Activated T-cell treated with anti-CD3 and anti-CD28 coated beads, Interleukin-2, amount 50 U/mL, for 4 hours (primary cell): Measurements from ENCODE around the gene AFF4. TPM values are rescaled to one million over a fixed set of nuclear protein-coding genes. Genes with fewer than 3 reads are reported as not detected.
A peak's percentile ranks its signal among the peaks of the same experiment; 100 is the strongest.

ENCODE experiments used
- ATAC-seq, 2 donors: fragments of 200-7000 bp; cut with Tn5 transposase; one replicate each; pipeline ENCODE4 v1.10.0; 2021
- DNase-seq: peaks from one replicate; pipeline ENCODE4 v3.0.0-alpha.2; 2020
- H3K27me3 Mint-ChIP-seq: one replicate; pipeline ENCODE4 v1.8.0; 2021; ENCODE audit warnings: low read depth, mixed read lengths
- H3K36me3 Mint-ChIP-seq: one replicate; pipeline ENCODE4 v1.8.0; 2022; ENCODE audit warnings: mixed read lengths; ENCODE audit not compliant: insufficient read depth
- H3K4me1 Mint-ChIP-seq: one replicate; pipeline ENCODE4 v1.8.0; 2021; ENCODE audit warnings: low read depth, mixed read lengths
- H3K4me3 Mint-ChIP-seq: one replicate; pipeline ENCODE4 v1.8.0; 2021; ENCODE audit warnings: mild to moderate bottlenecking, moderate library complexity, mixed read lengths
- H3K9me3 Mint-ChIP-seq: one replicate; pipeline ENCODE4 v1.8.0; 2021; ENCODE audit warnings: mixed read lengths
- total RNA-seq, 3 donors: library from RNA; stranded (reverse); gene quantifications; one replicate each; pipeline ENCODE4 v1.2.1, GENCODE V29; 2021

AFF4 gene
- total RNA-seq, 3 donors from 2014 or later = 27.5 to 31.7 (median 30.4) TPM

DNA sequence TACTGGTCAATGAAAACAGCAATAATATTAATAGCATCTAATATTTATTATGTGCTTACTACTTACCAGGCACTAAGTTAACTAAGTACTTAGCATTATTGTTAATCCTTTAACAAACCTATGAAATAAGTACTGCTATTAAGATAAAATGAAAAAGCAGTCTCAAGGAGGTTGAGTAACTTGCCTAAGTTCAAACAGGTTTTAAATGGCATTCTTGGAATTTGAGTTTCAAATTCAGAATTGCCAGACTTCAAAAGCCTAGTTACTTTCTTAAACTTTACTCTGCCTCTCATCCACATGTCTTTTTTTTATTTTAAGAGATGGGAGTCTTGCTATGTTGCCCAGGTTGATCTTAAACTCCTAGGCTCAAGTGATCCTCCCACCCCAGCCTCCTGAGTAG is 73.9 kb downstream of the AFF4 start:
- H3K4me3 Mint-ChIP-seq = no peak overlapping the region
- no peak for DNase-seq
- peaks cover 28% of the 10 kb centered on the region for H3K36me3 Mint-ChIP-seq

DNA sequence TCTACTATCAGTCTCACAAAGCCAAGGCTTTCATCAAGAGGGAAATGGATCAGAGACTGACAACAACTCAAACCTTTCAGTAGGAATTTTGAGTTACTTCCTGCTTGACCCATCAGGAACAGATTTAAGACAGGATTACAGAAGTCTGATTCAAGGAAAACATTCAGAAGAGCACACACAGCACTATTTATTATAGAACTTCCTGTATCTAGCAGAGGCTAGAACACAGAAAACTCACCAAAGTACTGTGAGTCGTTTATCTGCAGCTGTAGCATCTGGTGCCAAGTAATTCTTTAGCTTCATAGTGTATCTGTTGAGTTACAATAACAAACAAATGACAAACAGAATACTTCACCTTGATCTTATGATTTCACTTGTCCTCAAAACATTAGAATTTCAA is 76.2 kb downstream of the AFF4 start:
- Mint-ChIP-seq H3K4me1 (peaks cover 4% of the 10 kb centered on the region), H3K27me3 (no peaks in the 10 kb centered on the region), H3K4me3 (no peak overlapping the region), H3K9me3 (no peaks in the 10 kb centered on the region), H3K36me3 (peaks cover 24% of the 10 kb centered on the region)
- no peak for ATAC-seq
- no peak for DNase-seq

More for the DNA sequence above, 73.9 kb downstream of the AFF4 start:
- ATAC-seq = no peak
- Mint-ChIP-seq H3K27me3 (no peaks in the 10 kb centered on the region), H3K4me1 (peaks cover 4% of the 10 kb centered on the region), H3K9me3 (no peaks in the 10 kb centered on the region)

DNA sequence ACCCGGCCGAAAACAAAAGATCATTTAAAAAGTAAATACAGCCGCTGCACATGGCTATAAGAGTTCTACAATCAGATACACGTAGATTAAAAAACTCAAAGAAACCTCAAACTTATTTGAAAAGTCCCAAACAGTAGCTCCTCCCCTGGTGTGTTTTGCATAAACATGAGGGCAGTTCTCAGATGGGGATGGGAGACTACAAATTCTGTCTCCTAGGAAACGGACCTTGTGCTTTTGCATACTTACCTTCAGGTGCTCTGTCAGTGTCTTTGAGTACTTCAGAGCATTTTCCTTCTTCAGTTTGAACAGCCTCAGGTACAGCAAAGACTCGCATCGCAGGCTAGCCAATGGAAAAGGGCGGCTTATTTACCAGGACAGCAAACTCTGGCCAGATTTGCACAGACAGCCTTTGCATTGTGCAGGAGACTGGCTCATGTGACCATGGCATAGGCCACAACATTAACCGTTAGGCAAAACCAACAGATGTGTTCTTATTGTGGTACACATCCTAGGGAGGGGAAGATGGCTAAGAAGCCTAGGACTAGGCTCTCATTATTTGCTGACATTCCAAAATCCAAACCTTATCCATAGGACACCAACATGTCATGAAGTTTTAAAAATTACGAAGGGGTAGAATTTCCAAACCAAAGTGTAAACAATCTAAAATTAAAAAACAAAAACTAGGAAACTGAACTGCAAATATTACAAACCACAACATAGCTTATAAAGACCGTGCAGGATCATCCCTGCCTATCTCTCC is 77.2 kb downstream of the AFF4 start:
- H3K4me1 Mint-ChIP-seq = peaks cover 4% of the 10 kb centered on the region
- ATAC-seq (no peak), DNase-seq (no peak)
- H3K36me3 Mint-ChIP-seq = peaks cover 24% of the 10 kb centered on the region
- no peak overlapping the region for H3K4me3 Mint-ChIP-seq
- no peaks in the 10 kb centered on the region for H3K27me3 Mint-ChIP-seq
- no peaks in the 10 kb centered on the region for H3K9me3 Mint-ChIP-seq

DNA sequence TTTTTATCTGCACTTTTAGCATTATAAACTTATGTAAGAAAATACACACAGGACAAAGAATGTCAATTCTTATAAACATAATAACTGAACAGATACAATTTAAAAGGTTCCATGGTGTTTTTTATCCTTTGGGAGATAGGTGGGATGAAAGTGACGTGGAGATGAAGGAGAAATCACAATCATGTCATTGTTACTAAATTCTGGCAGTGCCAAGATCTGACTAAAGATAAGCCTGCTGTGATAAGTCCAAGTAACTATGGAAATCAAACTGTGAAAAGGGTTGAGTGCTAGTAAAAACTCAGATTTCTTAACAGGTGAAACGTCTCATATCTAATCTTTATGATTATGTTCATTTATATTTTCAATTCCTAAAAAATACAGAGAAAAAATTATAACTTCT is 78.9 kb downstream of the AFF4 start:
- no peak overlapping the region for H3K4me3 Mint-ChIP-seq
- DNase-seq = no peak
- H3K9me3 Mint-ChIP-seq = no peaks in the 10 kb centered on the region
- H3K4me1 Mint-ChIP-seq = peaks cover 4% of the 10 kb centered on the region
- no peak for ATAC-seq
- peaks cover 36% of the 10 kb centered on the region for H3K36me3 Mint-ChIP-seq
- no peaks in the 10 kb centered on the region for H3K27me3 Mint-ChIP-seq

DNA sequence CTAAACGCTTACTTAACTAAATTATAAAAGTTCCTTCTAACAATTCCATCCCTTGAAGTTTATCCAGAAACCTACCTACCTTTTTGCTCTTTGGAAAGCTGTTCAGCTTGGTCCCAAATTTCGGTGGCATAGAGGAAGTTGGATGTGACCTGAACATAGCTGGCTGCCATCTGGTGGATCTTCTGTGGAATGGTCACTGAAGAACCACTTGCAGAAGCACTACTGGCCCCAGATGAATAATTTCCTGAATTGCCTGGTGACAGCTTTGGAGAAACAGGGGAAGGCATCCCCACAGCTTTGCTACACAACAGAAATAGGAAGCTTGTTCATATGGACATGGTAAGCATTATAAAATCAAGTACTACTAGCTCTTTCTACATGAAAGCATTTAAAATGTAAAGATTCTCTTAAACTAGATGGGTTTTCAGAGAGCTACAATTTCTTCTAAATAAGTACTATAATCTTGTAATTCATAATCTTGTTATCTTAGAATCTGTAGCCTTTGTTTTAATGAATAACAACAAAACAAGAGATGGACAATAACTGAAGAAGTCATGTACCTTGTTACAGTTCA is 80.1 kb downstream of the AFF4 start:
- H3K36me3 Mint-ChIP-seq = peaks cover 40% of the 10 kb centered on the region
- H3K27me3 Mint-ChIP-seq = no peaks in the 10 kb centered on the region
- DNase-seq (no peak), ATAC-seq (peak in 1 of 2 donors; percentile 34)
- no peaks in the 10 kb centered on the region for H3K9me3 Mint-ChIP-seq
- H3K4me3 Mint-ChIP-seq = no peak overlapping the region
- H3K4me1 Mint-ChIP-seq = peaks cover 4% of the 10 kb centered on the region

DNA sequence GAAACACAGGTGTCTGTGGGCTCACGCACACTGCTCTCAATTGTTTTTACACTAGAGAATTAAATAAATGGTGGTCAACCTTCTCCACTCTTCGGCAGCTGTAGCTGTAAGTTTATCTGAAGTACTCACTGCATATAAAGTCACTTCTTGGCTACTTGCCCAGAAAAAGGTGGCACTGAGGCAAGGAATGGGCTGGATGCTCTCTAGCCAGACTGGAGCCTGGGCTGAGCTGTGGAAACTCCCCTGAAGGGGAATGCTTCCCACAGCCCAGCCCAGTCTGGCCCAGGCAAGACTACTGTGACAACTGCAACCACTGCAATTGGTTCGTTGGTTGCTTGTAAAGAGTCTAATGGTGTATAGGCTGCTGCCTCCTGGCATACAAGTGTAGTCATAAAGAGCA is 85.5 kb downstream of the AFF4 start:
- no peak overlapping the region for H3K4me3 Mint-ChIP-seq
- ATAC-seq (no peak), DNase-seq (no peak)
- H3K27me3 Mint-ChIP-seq = no peaks in the 10 kb centered on the region
- no peaks in the 10 kb centered on the region for H3K4me1 Mint-ChIP-seq
- peaks cover 24% of the 10 kb centered on the region for H3K36me3 Mint-ChIP-seq
- H3K9me3 Mint-ChIP-seq = no peaks in the 10 kb centered on the region

DNA sequence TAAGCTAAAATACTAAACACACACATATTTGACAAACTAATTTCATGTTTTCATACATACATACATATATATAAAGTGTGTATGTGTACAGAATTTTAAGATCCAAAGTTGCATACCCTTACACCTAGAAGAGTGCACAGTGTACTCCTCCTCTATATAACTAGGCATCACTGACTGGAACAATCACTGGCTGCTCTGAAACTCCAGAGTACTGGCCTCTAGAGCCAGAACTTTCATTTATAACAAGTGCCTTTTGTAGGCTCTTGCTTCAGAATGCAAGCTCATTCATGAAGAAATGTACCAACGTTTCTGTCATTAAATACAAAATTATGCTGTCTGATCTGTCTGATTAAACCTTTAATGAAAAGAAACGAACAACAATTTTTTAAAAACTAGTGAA is 86.0 kb downstream of the AFF4 start:
- no peak overlapping the region for H3K4me3 Mint-ChIP-seq
- ATAC-seq (no peak), DNase-seq (no peak)
- H3K9me3 Mint-ChIP-seq = no peaks in the 10 kb centered on the region
- H3K4me1 Mint-ChIP-seq = no peaks in the 10 kb centered on the region
- H3K27me3 Mint-ChIP-seq = no peaks in the 10 kb centered on the region
- H3K36me3 Mint-ChIP-seq = peaks cover 27% of the 10 kb centered on the region

DNA sequence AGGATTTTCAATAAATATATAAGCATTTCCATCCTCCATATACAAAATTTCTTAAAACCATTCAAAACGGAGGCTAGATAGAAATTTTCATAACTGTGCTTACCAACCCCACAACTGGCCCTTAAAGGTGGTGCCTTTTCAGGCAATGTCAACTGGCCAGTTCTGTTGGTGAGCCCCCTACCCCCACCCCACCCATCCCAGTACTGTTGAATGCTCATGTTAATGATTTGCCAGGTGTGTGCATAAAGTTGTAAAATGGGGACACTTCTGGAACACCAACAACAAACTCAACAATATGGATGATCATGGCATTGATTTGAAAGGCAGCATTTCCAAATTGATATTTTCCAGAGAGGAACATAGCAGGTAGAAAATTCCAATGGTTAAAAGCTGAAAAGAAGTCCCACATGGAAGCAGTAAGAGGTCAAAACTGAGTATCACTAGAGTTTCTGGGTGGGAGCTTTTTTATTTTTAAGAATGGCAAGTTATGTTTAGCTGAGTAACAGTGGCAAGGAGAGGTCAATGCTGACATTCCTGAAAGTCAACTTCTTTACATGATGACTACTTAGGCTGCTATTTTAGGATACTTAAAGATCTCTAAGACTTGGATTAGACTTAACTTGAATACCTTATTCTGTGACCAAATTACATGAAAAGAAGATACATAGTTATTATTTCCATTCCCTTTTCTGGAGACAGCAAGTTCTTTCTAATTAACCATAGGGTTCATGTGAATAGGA is 87.2 kb downstream of the AFF4 start:
- Mint-ChIP-seq H3K9me3 (no peaks in the 10 kb centered on the region), H3K4me1 (no peaks in the 10 kb centered on the region), H3K27me3 (no peaks in the 10 kb centered on the region), H3K4me3 (no peak overlapping the region), H3K36me3 (peaks cover 30% of the 10 kb centered on the region)
- no peak for DNase-seq
- no peak for ATAC-seq

DNA sequence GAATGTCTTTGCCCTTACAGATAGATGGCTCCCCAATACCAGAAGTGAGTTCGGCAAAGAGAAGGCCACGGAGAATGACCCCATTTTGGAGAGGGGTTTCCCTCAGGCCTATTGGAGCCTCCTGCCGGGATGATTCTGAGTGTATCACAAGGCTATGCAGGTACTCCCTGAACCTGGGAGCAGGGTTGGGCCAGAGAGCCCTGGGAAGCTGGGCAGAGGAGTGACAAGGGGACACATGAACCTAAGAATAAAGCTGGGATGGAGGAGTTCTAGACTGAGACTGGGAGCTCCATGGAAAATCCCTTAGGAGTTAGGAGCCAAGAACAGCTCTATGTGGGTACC is 89.5 kb downstream of the AFF4 start:
- Mint-ChIP-seq H3K4me3 (no peak overlapping the region), H3K27me3 (no peaks in the 10 kb centered on the region), H3K36me3 (peaks cover 25% of the 10 kb centered on the region), H3K9me3 (no peaks in the 10 kb centered on the region), H3K4me1 (peaks cover under 1% of the 10 kb centered on the region)
- DNase-seq (no peak), ATAC-seq (no peak)

DNA sequence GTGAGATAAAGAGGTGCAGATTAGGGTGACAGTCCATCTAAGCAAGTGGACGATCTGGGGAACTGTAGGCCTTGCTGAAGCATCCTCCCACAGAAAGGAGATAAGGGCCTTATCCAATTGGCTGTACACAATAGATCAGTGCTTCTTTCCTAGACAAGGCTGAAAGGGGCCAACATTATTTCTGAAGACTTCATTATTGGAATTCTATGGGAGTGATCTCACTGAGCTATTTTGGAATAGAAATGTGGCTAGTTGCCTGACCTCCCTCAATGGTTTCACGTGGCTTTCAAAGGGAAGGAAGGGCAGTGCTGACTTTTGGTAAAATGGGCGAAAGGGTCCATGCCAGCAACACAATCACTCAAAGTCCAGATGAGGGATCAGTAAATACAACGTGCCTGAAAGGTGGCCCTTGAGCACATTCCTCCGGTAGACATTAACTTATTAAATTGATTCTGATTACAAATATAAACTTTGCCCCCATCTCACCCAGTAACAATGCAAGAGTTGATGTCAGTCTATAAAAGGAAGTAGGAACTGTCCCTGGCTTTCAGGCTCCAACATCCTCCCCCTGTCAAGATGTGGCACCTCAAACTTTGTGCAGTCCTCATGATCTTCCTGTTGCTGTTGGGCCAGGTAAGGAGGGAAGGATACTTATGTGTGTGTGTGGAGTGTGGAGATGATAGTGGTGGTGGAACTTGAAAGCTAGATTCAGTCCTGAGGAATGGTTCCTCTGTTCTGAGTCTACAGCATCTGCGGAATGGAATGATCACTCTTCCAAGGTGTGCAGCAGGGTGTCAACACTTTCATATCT is 90.1 kb downstream of the AFF4 start, which contains the start of gene LEAP2:
Gene LEAP2, plus strand, starts transcription at position 550 of the 811 bp plus-strand sequence. Its CDS starts 27 bp downstream, at position 577.
- DNase-seq = no peak
- Mint-ChIP-seq H3K9me3 (no peaks in the 10 kb centered on the region), H3K4me1 (peaks cover 3% of the 10 kb centered on the region), H3K27me3 (no peaks in the 10 kb centered on the region), H3K4me3 (no peak within 1 kb of the TSS), H3K36me3 (peaks cover 23% of the 10 kb centered on the region)
- ATAC-seq = no peak

DNA sequence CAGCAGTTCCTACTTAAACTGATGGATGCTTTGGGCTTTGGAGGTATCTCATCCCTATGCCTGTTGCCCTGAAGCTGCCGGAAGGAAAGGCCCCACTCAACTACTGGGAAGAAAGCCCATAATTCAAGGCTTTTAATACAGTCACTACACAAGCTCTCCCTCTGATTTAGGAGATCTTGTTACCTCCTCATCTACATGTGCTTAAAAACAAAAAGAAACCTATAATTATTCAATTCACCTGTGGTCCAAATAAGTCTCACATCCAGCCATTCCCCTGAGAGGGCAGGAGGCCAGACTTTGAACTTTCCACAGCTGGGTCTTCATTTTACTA is 90.7 kb downstream of the AFF4 start:
- no peaks in the 10 kb centered on the region for H3K9me3 Mint-ChIP-seq
- no peak overlapping the region for H3K4me3 Mint-ChIP-seq
- ATAC-seq = no peak
- H3K4me1 Mint-ChIP-seq = peaks cover 3% of the 10 kb centered on the region
- DNase-seq = no peak
- peaks cover 21% of the 10 kb centered on the region for H3K36me3 Mint-ChIP-seq
- no peaks in the 10 kb centered on the region for H3K27me3 Mint-ChIP-seq

DNA sequence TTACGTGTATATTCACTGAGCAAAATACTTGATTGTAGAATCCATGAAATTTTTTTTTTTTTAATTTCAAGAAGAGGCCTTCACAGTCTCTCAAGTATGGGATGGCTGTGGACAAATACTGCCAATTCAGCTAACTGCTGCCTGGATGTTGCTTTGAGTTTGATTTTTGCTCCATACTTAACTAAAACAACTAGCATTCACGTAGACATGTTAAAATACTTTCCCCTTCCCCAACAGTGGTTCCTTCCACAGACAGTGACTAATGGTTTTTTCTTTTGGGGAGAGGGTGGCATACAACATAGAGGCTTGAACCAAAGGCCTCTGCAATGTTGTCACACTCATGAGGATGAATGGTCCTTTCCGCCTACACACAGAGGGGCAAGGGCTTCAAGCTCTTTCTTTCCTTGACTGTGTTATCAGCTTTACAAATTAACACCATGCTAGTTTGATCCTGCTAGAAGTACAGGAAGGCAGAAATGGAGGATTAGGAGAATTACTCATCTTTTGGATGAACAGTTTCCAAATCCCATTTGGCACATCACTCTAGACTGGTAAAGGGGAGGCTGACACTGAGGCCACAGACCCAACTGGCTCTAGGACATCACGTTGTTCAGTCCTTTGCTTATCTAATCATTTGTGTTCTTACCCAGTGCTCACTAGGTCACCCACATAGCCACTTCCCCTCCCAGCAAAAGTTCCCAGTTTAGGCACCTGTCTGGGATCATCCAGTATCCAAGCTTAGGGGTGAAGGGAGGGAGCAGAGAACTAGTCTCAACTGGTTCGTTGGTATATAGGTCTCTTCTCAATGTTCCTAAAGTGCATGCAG is 91.8 kb downstream of the AFF4 start:
- H3K27me3 Mint-ChIP-seq = no peaks in the 10 kb centered on the region
- DNase-seq (no peak), ATAC-seq (no peak)
- H3K36me3 Mint-ChIP-seq = peaks cover 24% of the 10 kb centered on the region
- H3K4me3 Mint-ChIP-seq = no peak overlapping the region
- H3K4me1 Mint-ChIP-seq = peaks cover 10% of the 10 kb centered on the region
- H3K9me3 Mint-ChIP-seq = no peaks in the 10 kb centered on the region

DNA sequence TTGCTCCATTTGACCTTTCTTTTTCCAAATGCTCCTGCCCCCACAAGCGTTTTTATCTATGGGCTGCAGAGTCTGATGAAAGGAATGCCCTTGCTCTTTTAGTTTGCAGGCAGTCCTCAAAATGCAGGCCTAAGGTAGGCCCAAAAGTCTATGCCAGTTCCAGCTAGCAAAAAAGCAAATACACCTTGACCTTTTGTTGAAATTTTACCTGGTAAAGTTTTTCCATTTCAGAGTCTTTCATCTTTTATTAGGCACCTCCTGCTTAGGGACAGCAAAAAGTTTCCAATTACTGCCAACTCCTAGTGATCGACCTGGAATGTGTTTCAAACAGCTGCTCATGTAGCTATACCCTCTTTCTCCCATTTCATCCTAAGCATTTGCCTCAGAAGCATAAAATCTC is 92.6 kb downstream of the AFF4 start:
- peaks cover 24% of the 10 kb centered on the region for H3K36me3 Mint-ChIP-seq
- no peaks in the 10 kb centered on the region for H3K9me3 Mint-ChIP-seq

DNA sequence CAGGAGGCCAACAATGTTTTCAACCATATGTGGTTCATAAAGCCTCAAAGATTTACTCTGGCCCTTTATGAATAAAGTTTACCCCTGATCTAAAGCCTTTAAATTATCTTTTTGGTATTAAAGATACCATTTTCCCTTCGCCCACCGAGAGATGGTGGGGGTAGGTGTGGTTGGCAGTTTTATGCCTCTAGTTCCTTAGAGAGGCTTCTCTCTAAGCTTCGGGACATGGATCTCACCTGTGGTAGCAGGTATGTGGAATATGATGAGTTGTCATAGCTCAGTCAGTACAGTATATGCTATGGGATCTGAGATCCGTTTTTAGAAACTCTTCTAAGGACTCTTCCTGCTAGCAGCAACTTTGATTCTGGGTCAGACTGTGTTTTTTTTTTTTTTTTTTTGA is 94.7 kb downstream of the AFF4 start:
- no peaks in the 10 kb centered on the region for H3K27me3 Mint-ChIP-seq
- peaks cover 24% of the 10 kb centered on the region for H3K36me3 Mint-ChIP-seq
- no peak for ATAC-seq
- no peaks in the 10 kb centered on the region for H3K9me3 Mint-ChIP-seq
- H3K4me3 Mint-ChIP-seq = peak overlapping the region; percentile 21
- no peak for DNase-seq
- H3K4me1 Mint-ChIP-seq = peaks cover 21% of the 10 kb centered on the region

More for the DNA sequence above, 92.6 kb downstream of the AFF4 start:
- Mint-ChIP-seq H3K27me3 (no peaks in the 10 kb centered on the region), H3K4me3 (no peak overlapping the region), H3K4me1 (peaks cover 14% of the 10 kb centered on the region)
- ATAC-seq (no peak), DNase-seq (no peak)
